Ascending aorta (tissue), 2 donors: Measurements from ENCODE around the gene OGFOD3. TPM values are rescaled to one million over a fixed set of nuclear protein-coding genes. Genes with fewer than 3 reads are reported as not detected.

Source experiments
- DNase-seq, 2 donors: peaks; one replicate each; pipeline ENCODE4 v3.0.0-alpha.2; 2019; ENCODE audit warnings: low spot score in 2 of 2
- H3K27ac ChIP-seq, 2 donors: fragments of 200-600 bp; sonication (generic); one replicate each; pipeline ENCODE4 v1.5.1; 2016 to 2017; ENCODE audit warnings: mild to moderate bottlenecking in 1 of 2
- H3K27me3 ChIP-seq: fragments of 200-600 bp; sonication (generic); one replicate; pipeline ENCODE4 v1.5.1; 2017
- H3K36me3 ChIP-seq, 2 donors: fragments of 200-600 bp; sonication (generic); one replicate each; pipeline ENCODE4 v1.5.1; 2016
- H3K4me1 ChIP-seq, 2 donors: fragments of 200-600 bp; sonication (generic); one replicate each; pipeline ENCODE4 v1.5.1; 2016 to 2017; ENCODE audit warnings: mild to moderate bottlenecking in 1 of 2
- H3K4me3 ChIP-seq, 2 donors: fragments of 200-600 bp; sonication (generic); one replicate each; pipeline ENCODE4 v1.5.1; 2016 to 2017; ENCODE audit warnings: mild to moderate bottlenecking in 1 of 2
- H3K9me3 ChIP-seq, 2 donors: fragments of 200-600 bp; sonication (generic); one replicate each; pipeline ENCODE4 v1.5.1; 2016
- intact Hi-C: fragments of 100-400 bp; cut with DNase I; formaldehyde crosslinking; loops from one replicate; pipeline ENCODE4 v1.15.1; 2023
- total RNA-seq: library from RNA; depleted of rRNA; stranded (reverse); fragments of >200 nt; gene quantifications from one replicate; pipeline ENCODE4 v1.1.0, GENCODE V29; 2016
- TF ChIP-seq, protein P1 (sequence below), 3 experiments: fragments of 200-600 bp in 2 of 3; fragments of 450-650 bp in 1 of 3; sonication (generic) in 2 of 3; IDR thresholded peaks; one replicate each; pipeline ENCODE4 v1.5.1; 2016 to 2019; ENCODE audit warnings: antibody characterized with exemption in 3 of 3, mild to moderate bottlenecking in 1 of 3, moderate library complexity in 1 of 3

OGFOD3 gene
- total RNA-seq, 1 donor from 2014 or later, result 36.6 TPM

DNA sequence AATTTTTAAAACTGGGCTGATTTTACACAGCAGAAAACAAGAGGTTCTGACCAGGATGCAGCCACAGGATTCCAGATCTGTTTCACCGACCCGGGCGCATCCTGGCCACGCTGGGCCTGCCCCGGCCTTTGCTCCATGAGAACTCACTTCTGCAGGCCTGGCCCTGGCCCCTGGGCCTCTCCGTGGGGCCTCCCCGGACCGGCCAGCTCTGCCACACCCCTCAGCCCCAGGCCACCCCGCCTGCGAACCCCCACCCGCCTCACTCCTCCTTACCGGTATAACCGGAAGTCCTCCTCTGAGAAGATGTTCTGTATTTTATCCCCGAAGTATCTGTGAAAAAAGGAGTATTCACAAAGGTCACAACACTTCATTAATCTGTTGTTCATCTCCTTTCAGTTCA is 13.3 kb downstream of the OGFOD3 start:
- intact Hi-C loops, result no loop called here
- Histone ChIP-seq H3K4me1 (no peaks in the 10 kb centered on the region), H3K27me3 (no peaks in the 10 kb centered on the region), H3K9me3 (no peaks in the 10 kb centered on the region), H3K27ac (no peak overlapping the region), H3K36me3 (peaks cover 15 to 24% of the 10 kb centered on the region in 2 donors), H3K4me3 (no peak overlapping the region)
- TF ChIP-seq, protein P1, sequence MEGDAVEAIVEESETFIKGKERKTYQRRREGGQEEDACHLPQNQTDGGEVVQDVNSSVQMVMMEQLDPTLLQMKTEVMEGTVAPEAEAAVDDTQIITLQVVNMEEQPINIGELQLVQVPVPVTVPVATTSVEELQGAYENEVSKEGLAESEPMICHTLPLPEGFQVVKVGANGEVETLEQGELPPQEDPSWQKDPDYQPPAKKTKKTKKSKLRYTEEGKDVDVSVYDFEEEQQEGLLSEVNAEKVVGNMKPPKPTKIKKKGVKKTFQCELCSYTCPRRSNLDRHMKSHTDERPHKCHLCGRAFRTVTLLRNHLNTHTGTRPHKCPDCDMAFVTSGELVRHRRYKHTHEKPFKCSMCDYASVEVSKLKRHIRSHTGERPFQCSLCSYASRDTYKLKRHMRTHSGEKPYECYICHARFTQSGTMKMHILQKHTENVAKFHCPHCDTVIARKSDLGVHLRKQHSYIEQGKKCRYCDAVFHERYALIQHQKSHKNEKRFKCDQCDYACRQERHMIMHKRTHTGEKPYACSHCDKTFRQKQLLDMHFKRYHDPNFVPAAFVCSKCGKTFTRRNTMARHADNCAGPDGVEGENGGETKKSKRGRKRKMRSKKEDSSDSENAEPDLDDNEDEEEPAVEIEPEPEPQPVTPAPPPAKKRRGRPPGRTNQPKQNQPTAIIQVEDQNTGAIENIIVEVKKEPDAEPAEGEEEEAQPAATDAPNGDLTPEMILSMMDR (IDR thresholded peaks at IDR 0.05), result no peak
- DNase-seq, result no peak

- Histone ChIP-seq H3K4me1 (no peaks in the 10 kb centered on the region), H3K27me3 (no peaks in the 10 kb centered on the region), H3K9me3 (no peaks in the 10 kb centered on the region), H3K36me3 (peaks cover 15 to 24% of the 10 kb centered on the region in 2 donors), H3K4me3 (no peak overlapping the region), H3K27ac (no peak overlapping the region)
- DNase-seq, result no peak
- intact Hi-C loops, result no loop called here
- TF ChIP-seq, protein P1 (IDR thresholded peaks at IDR 0.05), result no peak
Measured at GRCh38 chr17:82403662-82404660, 14.4 kb downstream of the OGFOD3 start.

- H3K9me3 ChIP-seq, result no peaks in the 10 kb centered on the region
- peaks cover 13 to 26% of the 10 kb centered on the region in 2 donors for H3K36me3 ChIP-seq
- TF ChIP-seq, protein P1 (IDR thresholded peaks at IDR 0.05), result no peak
- H3K4me1 ChIP-seq, result no peaks in the 10 kb centered on the region
- H3K27ac ChIP-seq, result no peak overlapping the region
- H3K27me3 ChIP-seq, result no peaks in the 10 kb centered on the region
- no peak overlapping the region for H3K4me3 ChIP-seq
- no peak for DNase-seq
- intact Hi-C loops, result no loop called here
Measured at GRCh38 chr17:82402865-82403264, 15.5 kb downstream of the OGFOD3 start.

GRCh38 chr17:82400830-82401229 is 17.6 kb downstream of the OGFOD3 start:
- H3K27me3 ChIP-seq, result no peaks in the 10 kb centered on the region
- intact Hi-C loops, result no loop called here
- H3K4me1 ChIP-seq, result no peaks in the 10 kb centered on the region
- DNase-seq, result no peak
- TF ChIP-seq, protein P1 (IDR thresholded peaks at IDR 0.05), result no peak
- H3K27ac ChIP-seq, result no peak overlapping the region
- peaks cover 16 to 31% of the 10 kb centered on the region in 2 donors for H3K36me3 ChIP-seq
- no peak overlapping the region for H3K4me3 ChIP-seq
- no peaks in the 10 kb centered on the region for H3K9me3 ChIP-seq

DNA sequence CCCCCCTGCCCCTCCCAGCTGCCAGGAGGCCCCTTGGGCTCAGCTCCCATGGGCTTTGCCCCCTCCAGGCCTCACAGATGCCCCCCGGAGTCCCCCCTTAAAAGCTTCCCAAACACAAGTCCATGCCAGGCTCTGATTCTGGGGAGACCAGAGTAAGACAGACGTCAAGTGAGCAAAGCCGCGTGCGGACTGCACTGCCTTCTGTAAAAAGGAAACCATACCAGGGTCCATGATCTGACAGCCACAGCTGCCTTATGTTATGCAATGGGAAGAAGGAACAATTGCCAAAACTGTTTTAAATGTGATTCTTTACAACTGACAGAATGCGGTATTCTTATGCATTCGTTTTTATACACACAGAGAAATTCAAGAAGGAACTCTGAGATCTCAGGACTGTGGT is 18.2 kb downstream of the OGFOD3 start:
- Histone ChIP-seq H3K36me3 (peaks cover 16 to 31% of the 10 kb centered on the region in 2 donors), H3K4me3 (no peak overlapping the region), H3K4me1 (no peaks in the 10 kb centered on the region), H3K27ac (no peak overlapping the region), H3K27me3 (no peaks in the 10 kb centered on the region), H3K9me3 (no peaks in the 10 kb centered on the region)
- TF ChIP-seq, protein P1 (IDR thresholded peaks at IDR 0.05), result no peak
- intact Hi-C loops, result no loop called here
- no peak for DNase-seq
